Endometrium (tissue), 2 donors: Measurements from ENCODE around the gene GNA12.
"Not testable (repeated sequence)": the region's sequence is repeated elsewhere in the genome, so short reads cannot be mapped to it uniquely, and the experiment has no call there.

ENCODE experiments used
- FAIRE-seq: peaks from 2 replicates; lab custom pipeline; 2012; peaks lifted over from hg19 to GRCh38; lab: Jason Lieb, UNC
- donor health status: control.
- donor health status: control.

GNA12 gene

DNA sequence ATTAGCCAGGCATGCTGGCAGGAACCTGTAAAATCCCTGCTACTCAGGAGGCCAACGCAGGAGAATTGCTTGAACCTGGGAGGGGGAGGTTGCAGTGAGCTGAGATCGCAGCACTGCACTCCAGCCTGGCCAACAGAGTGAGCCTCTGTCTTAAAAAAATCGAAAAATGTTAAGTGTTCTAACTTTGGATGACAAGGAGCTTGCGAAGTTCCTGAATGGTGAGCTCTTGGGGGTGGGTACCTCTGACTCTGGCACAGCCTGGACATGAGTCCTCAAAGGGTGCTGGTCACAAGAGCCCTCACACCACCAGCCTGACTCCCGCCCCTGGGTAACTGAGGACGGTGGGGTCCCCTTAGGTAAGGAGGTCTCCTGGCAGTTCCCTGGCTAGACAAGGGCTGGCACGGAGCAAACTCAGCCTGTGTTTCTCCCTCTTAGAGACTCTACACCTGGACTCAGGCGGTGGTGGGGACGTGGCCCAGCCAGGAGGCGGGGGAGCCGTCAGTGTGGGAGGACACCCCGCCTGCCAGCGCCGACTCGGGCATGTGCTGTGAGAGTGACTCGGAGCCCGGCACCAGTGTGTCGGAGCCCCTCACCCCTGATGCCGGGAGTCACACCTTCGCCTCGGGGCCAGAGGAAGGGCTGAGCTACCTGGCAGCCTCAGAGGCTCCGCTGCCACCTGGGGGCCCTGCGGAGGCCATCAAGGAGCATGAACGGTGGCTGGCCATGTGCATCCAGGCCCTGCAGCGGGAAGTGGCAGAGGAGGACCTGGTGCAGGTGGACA, 132.0 kb downstream of the GNA12 start:
- no peak for FAIRE-seq

DNA sequence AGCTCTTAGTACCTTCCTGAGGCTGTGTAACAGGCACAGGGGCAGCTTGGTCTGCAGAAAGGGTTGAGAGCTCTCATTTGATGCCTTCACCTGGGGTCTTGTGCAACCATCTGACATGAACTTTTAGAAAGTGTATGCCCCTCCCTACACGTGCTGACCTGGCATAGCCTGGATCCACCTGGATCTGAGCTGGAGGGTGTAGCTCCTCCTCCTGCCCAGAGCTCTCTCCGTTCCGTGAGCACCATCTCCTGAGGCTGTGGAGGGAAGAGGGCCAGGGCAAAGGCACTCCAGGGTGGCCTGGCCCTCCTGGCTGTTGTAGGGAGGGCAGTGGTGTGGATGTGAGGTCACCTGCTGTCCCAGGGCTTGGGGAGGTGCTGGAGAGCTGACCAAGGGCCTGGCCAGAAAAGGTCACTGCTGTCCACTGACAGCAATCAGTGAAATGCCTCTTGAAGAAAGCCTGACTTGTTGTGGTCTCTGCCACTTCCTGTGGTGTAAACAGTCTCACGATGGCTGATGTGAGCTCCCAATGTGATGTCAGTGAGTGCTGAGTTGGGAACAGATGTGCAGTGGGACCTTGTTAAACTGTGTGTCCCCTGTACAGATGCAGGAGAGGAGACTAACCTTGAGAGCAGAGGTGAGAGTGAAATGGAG, 133.1 kb downstream of the GNA12 start:
- FAIRE-seq = no peak

GRCh38 chr7:2710286-2710655, 133.8 kb downstream of the GNA12 start:
- no peak for FAIRE-seq

GRCh38 chr7:2709553-2710285, 134.4 kb downstream of the GNA12 start:
- no peak for FAIRE-seq

DNA sequence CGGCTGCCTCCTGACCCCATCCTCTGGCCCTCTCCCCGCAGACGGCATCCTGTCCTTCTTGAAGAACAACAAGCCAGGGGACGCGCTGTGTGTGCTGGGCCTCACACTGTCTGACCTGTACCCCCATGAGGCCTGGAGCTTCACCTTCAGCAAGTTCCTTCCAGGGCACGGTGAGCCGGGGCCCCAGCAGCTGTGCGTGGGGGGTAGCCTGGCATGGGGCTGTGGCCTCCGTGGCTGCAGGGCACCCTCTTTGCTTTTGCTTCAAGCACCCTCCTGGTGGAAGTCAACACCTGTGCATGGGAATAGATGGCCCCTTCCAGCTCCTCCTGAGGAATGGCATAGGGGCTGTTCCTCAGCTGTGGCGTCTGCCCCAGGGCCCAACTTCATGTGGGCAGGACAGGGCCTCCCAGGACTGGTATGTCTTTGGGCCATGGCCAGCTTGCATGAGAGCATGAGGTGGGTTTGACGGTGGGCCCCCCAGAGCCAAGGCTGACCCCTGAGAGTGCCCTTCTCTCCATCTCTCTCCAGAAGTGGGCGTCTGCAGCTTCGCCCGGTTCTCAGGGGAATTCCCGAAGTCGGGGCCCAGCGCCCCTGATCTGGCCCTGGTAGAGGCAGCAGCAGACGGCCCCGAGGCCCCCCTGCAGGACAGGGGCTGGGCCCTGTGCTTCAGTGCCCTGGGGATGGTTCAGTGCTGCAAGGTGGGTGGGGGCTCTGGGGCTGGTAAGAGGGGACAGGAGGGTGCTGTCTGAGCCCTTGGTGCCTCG, 135.4 kb downstream of the GNA12 start:
- no peak for FAIRE-seq

DNA sequence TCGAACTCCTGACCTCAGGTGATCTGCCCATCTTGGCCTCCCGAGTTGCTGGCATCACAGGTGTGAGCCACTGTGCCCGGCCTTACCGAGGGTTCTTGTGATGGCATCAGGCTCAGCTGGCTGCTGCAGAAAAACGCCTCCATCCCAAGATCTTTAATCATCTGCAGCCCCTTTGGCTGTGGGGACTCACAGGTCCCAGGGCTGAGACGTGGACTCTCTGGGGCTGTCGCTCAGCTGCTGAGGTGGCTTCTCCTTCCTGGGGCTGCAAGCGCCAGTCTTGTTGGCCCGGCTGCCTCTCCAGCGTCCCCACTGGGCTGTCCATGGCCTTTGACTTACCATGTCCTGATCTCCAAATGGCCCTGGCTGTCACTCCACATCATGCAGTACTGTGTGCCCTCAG, 136.1 kb downstream of the GNA12 start:
- no peak for FAIRE-seq

DNA sequence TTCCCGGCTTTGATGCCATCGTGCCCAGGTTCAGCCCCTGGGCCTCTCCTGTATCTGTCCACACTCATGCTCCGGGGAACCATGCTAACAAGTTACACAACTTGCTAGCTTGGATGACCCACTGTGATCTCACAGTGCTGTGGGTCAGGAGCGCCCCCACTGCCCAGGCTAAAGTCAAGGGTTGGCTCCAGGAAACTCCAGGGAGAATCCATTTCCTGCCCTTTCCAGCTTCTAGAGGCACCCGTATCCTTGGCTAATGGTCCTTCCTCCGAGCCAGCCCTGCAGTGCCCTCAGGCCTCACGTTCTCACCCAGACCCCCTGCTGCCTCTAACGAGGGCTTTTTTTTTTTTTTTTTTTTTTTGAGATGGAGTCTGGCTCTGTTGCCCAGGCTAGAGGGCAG, 136.6 kb downstream of the GNA12 start:
- FAIRE-seq = no peak

DNA sequence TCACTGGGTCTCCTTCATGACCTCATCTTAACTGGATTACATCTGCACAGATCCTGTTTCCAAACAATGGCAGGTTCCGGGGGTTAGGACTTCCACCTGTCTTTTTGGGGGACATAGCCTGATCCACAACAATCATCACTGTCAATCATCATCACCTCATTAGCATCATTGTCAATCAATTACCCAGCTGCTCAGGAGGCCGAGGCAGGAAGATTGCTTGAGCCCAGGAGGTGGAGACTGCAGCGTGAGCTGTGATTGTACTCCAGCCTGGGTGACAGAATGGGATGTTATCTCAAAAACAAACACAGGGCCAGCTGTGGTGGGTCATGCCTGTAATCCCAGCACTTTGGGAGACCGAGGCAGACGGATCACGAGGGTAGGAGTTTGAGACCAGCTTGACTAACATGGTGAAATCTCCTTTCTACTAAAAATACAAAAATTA, 137.4 kb downstream of the GNA12 start:
- no peak for FAIRE-seq

GRCh38 chr7:2705371-2706096, 138.6 kb downstream of the GNA12 start:
- no peak for FAIRE-seq

- no peak for FAIRE-seq
Observed at GRCh38 chr7:2702594-2702957, 141.5 kb downstream of the GNA12 start.

GRCh38 chr7:2701832-2702593, 142.1 kb downstream of the GNA12 start:
- FAIRE-seq = no peak

DNA sequence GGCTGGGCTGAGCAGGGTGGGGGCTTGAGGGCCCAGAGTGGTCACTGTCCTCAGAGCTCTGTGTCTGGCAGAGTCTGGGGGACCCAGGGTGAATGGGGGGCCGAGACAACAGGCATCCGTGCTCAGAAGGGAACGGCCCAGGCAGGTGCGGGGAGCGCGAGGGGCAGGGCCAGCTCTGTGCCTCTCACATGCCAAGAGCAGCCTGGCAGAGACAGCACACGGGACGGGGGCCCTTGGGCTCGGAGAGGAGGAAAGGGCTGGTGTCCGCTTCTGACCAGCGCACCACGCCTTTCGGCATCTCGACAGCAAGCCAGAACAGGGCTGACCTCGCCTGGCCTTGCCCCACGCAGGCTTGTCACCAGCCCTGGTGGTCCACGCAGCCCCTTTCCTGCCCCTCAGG, 142.7 kb downstream of the GNA12 start:
- no peak for FAIRE-seq

- FAIRE-seq = no peak
Observed at GRCh38 chr7:2700141-2700850, 143.8 kb downstream of the GNA12 start.

DNA sequence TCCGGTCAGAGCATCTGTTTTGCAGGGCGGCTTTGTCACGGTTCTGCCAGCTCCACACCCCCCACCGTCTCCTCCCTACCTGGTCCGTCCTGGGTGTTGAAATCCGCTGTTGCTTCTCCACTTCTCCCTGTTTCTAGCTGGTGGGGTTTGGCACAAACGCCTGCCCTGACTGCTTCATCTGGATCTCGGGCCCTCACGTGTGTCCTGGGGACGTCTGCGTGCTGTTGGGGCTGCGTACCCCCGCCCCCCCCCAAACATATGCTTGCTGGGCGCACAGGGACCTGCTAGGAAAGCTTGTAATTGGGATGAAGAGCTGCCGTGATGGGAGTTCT, 144.9 kb downstream of the GNA12 start:
- no peak for FAIRE-seq

DNA sequence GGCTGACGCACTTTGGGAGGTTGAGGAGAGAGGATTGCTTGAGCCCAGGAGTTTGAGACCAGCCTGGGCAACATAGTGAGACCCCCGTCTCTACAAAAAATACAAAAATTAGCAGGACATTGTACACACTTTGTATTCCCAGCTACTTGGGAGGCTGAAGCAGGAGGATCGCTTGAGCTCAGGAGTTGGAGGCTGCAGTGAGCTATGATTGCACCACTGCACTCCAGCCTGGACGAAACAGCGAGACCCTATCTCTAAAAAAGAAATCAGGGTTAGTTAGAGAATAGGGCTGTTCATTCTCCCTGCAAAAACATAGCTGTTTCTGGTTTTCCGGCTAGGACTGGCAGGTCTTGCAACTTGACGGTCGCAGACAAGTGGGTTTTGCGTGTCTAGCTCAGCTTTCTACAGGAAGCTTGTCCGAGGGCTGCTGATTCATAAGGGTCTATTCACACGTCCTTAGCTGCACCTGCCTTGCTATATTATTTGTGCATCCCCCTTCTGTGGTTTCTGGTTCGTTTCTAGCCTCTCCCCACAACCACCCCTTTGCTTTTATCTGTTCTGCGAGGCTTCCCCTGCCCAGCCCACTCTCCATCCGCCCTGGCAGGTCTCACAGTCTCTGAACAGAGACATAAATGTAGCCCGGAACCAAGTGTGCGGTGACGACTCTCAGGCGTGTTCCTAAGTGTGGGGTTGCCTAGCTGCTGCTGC, 145.4 kb downstream of the GNA12 start:
- FAIRE-seq = no peak

DNA sequence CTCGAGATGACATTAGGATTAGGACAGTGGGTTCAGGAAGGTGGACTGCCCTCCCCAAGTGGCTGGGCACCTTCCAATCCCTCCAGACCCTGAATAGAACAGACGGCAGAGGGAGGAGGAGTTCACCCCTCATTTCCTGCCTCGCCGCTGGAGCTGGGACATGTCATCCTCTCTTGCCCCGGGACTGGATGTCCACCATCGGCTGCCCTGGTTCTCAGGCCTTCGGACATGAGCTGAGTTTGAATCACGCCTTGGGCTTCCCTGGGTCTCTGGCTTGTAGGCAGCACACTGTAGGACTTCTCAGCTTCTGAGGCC, 150.0 kb downstream of the GNA12 start:
- not testable (repeated sequence) for FAIRE-seq

- not testable (repeated sequence) for FAIRE-seq
Observed at GRCh38 chr7:2693420-2694121, 150.5 kb downstream of the GNA12 start.

GRCh38 chr7:2692543-2692942, 151.6 kb downstream of the GNA12 start:
- no peak for FAIRE-seq

DNA sequence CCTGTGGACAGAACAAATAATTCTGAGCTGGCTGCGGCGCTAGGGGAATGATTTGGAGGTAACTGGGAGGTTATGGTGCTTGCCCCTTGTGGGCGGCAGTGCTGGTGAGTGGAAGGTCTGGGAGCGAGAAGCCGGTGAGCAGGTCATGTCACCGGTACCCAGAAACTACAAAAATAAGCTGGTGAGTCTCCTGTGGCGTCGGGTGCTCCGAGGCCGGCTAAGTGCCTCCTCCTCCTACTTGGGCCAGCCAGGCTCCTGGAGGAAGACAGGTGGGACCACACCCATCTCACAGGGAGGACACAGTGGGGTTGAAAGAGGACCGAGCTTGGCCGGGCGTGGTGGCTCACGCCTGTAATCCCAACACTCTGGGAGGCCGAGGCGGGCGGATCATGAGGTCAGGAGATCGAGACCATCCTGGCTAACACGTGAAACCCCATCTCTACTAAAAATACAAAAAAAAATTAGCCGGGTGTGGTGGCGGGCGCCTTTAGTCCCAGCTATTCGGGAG, 152.1 kb downstream of the GNA12 start:
- FAIRE-seq = not testable (repeated sequence)
